ENCODE data around the gene CLTB.

- TF ChIP-seq ZBTB33 (IDR thresholded peaks at IDR 0.05) (no peak), YY1 (IDR thresholded peaks at IDR 0.05) (no peak)
- TF ChIP-seq, protein P1, sequence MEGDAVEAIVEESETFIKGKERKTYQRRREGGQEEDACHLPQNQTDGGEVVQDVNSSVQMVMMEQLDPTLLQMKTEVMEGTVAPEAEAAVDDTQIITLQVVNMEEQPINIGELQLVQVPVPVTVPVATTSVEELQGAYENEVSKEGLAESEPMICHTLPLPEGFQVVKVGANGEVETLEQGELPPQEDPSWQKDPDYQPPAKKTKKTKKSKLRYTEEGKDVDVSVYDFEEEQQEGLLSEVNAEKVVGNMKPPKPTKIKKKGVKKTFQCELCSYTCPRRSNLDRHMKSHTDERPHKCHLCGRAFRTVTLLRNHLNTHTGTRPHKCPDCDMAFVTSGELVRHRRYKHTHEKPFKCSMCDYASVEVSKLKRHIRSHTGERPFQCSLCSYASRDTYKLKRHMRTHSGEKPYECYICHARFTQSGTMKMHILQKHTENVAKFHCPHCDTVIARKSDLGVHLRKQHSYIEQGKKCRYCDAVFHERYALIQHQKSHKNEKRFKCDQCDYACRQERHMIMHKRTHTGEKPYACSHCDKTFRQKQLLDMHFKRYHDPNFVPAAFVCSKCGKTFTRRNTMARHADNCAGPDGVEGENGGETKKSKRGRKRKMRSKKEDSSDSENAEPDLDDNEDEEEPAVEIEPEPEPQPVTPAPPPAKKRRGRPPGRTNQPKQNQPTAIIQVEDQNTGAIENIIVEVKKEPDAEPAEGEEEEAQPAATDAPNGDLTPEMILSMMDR (IDR thresholded peaks at IDR 0.05; ENCODE audit: low read depth, low read length, missing input control) = no peak
- TF ChIP-seq, protein P2, sequence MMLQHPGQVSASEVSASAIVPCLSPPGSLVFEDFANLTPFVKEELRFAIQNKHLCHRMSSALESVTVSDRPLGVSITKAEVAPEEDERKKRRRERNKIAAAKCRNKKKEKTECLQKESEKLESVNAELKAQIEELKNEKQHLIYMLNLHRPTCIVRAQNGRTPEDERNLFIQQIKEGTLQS (IDR thresholded peaks at IDR 0.05) = no peak
Measured at GRCh38 chr5:176350416-176350815, 65.9 kb downstream of the CLTB start.

Data from liver (tissue), 3 donors.